GM12878 (cell line): ENCODE data around the gene GLT1D1.

Experiments used
- CEBPB ChIP-seq, 2 experiments: fragments of 150-350 bp in 1 of 2; IDR thresholded peaks; 2 replicates each; pipeline ENCODE4 v1.6.1; 2012 to 2014; ENCODE audit warnings: low read depth in 2 of 2, low read length in 2 of 2, borderline replicate concordance in 1 of 2, inconsistent platforms in 1 of 2
- EGR1 ChIP-seq, 2 experiments: IDR thresholded peaks; 1 replicate in 1 of 2; 2 replicates in 1 of 2; pipeline ENCODE4 v1.6.1; 2011 to 2012; ENCODE audit warnings: low read depth in 2 of 2, low read length in 2 of 2, borderline replicate concordance in 1 of 2, mild to moderate bottlenecking in 1 of 2, moderate library complexity in 1 of 2
- EP300 ChIP-seq, 2 experiments: fragments of 150-350 bp in 1 of 2; IDR thresholded peaks; 2 replicates each; pipeline ENCODE4 v1.6.1; 2011 to 2012; ENCODE audit warnings: low read depth in 2 of 2, low read length in 2 of 2, borderline replicate concordance in 1 of 2, improper control_type of control experiment in 1 of 2, inconsistent platforms in 1 of 2; ENCODE audit not compliant: control insufficient read depth in 1 of 2
- FOS ChIP-seq: IDR thresholded peaks from 3 replicates; pipeline ENCODE4 v1.6.1; 2011; ENCODE audit warnings: borderline replicate concordance; ENCODE audit not compliant: insufficient read length; ENCODE audit errors: extremely low read depth
- POLR2AphosphoS5 ChIP-seq: IDR thresholded peaks from 2 replicates; pipeline ENCODE4 v1.6.1; 2011; ENCODE audit warnings: mild to moderate bottlenecking, low read length, inconsistent platforms
- RAD51 ChIP-seq: fragments of 450-650 bp; IDR thresholded peaks from 2 replicates; pipeline ENCODE4 v1.6.1; 2016; ENCODE audit warnings: moderate library complexity, mild to moderate bottlenecking, inconsistent platforms
- RFX5 ChIP-seq: IDR thresholded peaks from 2 replicates; pipeline ENCODE4 v1.6.1; 2011; ENCODE audit warnings: low read depth, low read length, improper control_type of control experiment
- TCF7 ChIP-seq: IDR thresholded peaks from 2 replicates; pipeline ENCODE4 v1.6.1; 2014; ENCODE audit warnings: antibody characterized with exemption, borderline replicate concordance
- TF ChIP-seq, protein P1 (sequence below): IDR thresholded peaks from 2 replicates; pipeline ENCODE4 v1.6.1; 2012; ENCODE audit warnings: low read depth, low read length, improper control_type of control experiment
- TF ChIP-seq, protein P2 (sequence below), 3 experiments: IDR thresholded peaks in 2 of 3; conservative IDR thresholded peaks in 1 of 3; 2 replicates each; pipeline ENCODE4 v1.5.1; 2011; ENCODE audit warnings: low read depth in 3 of 3, low read length in 3 of 3, mild to moderate bottlenecking in 3 of 3, control low read depth in 2 of 3, moderate library complexity in 2 of 3, inconsistent platforms in 1 of 3, mixed read lengths in 1 of 3; ENCODE audit not compliant: control insufficient read depth in 2 of 3, insufficient read depth in 1 of 3; ENCODE audit errors: extremely low read depth in 1 of 3
- TF ChIP-seq, protein P3 (sequence below): IDR thresholded peaks from 2 replicates; pipeline ENCODE4 v1.6.1; 2012; ENCODE audit warnings: low read length, inconsistent platforms
- TF ChIP-seq, protein P4 (sequence below): fragments of 450-650 bp; IDR thresholded peaks from 2 replicates; pipeline ENCODE4 v1.6.1; 2014; ENCODE audit warnings: mild to moderate bottlenecking

DNA sequence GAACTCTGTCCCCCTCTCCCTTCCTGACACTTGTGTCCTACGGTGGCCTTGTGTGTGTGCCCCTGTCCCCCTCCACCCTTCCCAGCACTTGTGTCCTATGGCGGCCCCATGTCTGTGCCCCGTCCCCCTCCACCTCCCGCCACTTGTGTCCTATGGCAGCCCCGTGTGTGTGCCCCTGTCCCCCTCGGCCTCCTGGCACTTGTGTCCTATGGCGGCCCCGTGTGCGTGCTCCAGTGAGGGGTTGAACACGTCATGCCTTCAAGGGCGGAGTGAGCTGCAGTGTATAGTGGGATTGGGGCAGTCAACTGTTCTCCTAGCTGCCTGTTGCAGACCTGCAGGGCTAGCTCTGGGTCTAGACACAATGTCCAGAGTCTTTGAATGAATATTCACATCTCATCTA, 108.7 kb downstream of the GLT1D1 start:
- TF ChIP-seq, protein P1, sequence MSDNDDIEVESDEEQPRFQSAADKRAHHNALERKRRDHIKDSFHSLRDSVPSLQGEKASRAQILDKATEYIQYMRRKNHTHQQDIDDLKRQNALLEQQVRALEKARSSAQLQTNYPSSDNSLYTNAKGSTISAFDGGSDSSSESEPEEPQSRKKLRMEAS = no peak
- TF ChIP-seq, protein P2, sequence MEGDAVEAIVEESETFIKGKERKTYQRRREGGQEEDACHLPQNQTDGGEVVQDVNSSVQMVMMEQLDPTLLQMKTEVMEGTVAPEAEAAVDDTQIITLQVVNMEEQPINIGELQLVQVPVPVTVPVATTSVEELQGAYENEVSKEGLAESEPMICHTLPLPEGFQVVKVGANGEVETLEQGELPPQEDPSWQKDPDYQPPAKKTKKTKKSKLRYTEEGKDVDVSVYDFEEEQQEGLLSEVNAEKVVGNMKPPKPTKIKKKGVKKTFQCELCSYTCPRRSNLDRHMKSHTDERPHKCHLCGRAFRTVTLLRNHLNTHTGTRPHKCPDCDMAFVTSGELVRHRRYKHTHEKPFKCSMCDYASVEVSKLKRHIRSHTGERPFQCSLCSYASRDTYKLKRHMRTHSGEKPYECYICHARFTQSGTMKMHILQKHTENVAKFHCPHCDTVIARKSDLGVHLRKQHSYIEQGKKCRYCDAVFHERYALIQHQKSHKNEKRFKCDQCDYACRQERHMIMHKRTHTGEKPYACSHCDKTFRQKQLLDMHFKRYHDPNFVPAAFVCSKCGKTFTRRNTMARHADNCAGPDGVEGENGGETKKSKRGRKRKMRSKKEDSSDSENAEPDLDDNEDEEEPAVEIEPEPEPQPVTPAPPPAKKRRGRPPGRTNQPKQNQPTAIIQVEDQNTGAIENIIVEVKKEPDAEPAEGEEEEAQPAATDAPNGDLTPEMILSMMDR (IDR thresholded peaks at IDR 0.05 in 2 of 3, conservative IDR thresholded peaks at IDR 0.05 in 1 of 3; ENCODE audit: control insufficient read depth in 2 of 3, extremely low read depth in 1 of 3, insufficient read depth in 1 of 3, low read depth in 3 of 3, low read length in 3 of 3) = no peak
- TF ChIP-seq, protein P3, sequence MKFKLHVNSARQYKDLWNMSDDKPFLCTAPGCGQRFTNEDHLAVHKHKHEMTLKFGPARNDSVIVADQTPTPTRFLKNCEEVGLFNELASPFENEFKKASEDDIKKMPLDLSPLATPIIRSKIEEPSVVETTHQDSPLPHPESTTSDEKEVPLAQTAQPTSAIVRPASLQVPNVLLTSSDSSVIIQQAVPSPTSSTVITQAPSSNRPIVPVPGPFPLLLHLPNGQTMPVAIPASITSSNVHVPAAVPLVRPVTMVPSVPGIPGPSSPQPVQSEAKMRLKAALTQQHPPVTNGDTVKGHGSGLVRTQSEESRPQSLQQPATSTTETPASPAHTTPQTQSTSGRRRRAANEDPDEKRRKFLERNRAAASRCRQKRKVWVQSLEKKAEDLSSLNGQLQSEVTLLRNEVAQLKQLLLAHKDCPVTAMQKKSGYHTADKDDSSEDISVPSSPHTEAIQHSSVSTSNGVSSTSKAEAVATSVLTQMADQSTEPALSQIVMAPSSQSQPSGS = no peak
- TF ChIP-seq POLR2AphosphoS5 (no peak), RFX5 (no peak), RAD51 (no peak), EP300 (IDR thresholded peaks at IDR 0.05; ENCODE audit: borderline replicate concordance in 1 of 2, control insufficient read depth in 1 of 2, low read depth in 2 of 2, low read length in 2 of 2) (no peak), CEBPB (IDR thresholded peaks at IDR 0.05; ENCODE audit: borderline replicate concordance in 1 of 2, low read depth in 2 of 2, low read length in 2 of 2) (no peak), FOS (no peak), EGR1 (IDR thresholded peaks at IDR 0.05; ENCODE audit: borderline replicate concordance in 1 of 2, low read depth in 2 of 2, low read length in 2 of 2) (no peak), TCF7 (no peak)
- TF ChIP-seq, protein P4, sequence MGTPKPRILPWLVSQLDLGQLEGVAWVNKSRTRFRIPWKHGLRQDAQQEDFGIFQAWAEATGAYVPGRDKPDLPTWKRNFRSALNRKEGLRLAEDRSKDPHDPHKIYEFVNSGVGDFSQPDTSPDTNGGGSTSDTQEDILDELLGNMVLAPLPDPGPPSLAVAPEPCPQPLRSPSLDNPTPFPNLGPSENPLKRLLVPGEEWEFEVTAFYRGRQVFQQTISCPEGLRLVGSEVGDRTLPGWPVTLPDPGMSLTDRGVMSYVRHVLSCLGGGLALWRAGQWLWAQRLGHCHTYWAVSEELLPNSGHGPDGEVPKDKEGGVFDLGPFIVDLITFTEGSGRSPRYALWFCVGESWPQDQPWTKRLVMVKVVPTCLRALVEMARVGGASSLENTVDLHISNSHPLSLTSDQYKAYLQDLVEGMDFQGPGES = no peak
